Liver (tissue), 9 donors: ENCODE data around the gene LHFPL3. TPM values are rescaled to one million over a fixed set of nuclear protein-coding genes. Genes with fewer than 3 reads are reported as not detected.

Experiments used
- DNase-seq: peaks from one replicate; pipeline ENCODE4 v3.0.0-alpha.2; 2017; ENCODE audit warnings: low spot score
- H3K27ac ChIP-seq, 2 donors: one replicate each; pipeline ENCODE4 v1.7.0; 2013; ENCODE audit warnings: inconsistent platforms in 2 of 2, low read length in 2 of 2, control low read depth in 1 of 2, low read depth in 1 of 2, mild to moderate bottlenecking in 1 of 2
- H3K27me3 ChIP-seq, 4 donors: one replicate each; pipeline versions ENCODE4 v1.6.1 to v1.7.0; 2013; ENCODE audit warnings: low read length in 3 of 4, inconsistent platforms in 1 of 4, mild to moderate bottlenecking in 1 of 4, moderate library complexity in 1 of 4; ENCODE audit not compliant: control insufficient read depth in 4 of 4, insufficient read depth in 4 of 4
- H3K36me3 ChIP-seq, 4 donors: one replicate each; pipeline versions ENCODE4 v1.6.1 to v1.7.0; 2013; ENCODE audit warnings: low read length in 3 of 4, mild to moderate bottlenecking in 3 of 4, low read depth in 1 of 4, moderate library complexity in 1 of 4; ENCODE audit not compliant: control insufficient read depth in 4 of 4, insufficient read depth in 3 of 4
- H3K4me1 ChIP-seq, 4 donors: one replicate each; pipeline versions ENCODE4 v1.6.1 to v1.7.0; 2013; ENCODE audit warnings: low read length in 3 of 4, mild to moderate bottlenecking in 3 of 4, moderate library complexity in 1 of 4; ENCODE audit not compliant: control insufficient read depth in 4 of 4, insufficient read depth in 4 of 4
- H3K4me3 ChIP-seq, 3 donors: one replicate each; pipeline versions ENCODE4 v1.6.1 to v1.7.0; 2013; ENCODE audit warnings: low read length in 3 of 3, control low read depth in 1 of 3, low read depth in 1 of 3, mild to moderate bottlenecking in 1 of 3
- H3K9ac ChIP-seq, 2 donors: one replicate each; pipeline ENCODE4 v1.7.0; 2013; ENCODE audit warnings: low read length in 2 of 2, mild to moderate bottlenecking in 2 of 2, moderate library complexity in 2 of 2, control low read depth in 1 of 2, low read depth in 1 of 2
- H3K9me3 ChIP-seq, 4 donors: one replicate each; pipeline versions ENCODE4 v1.6.1 to v1.7.0; 2013; ENCODE audit warnings: low read length in 3 of 4; ENCODE audit not compliant: control insufficient read depth in 4 of 4
- EGR1 ChIP-seq, 2 donors: IDR thresholded peaks; 2 replicates each; pipeline ENCODE4 v1.6.1; 2016 to 2018; ENCODE audit warnings: antibody characterized with exemption in 2 of 2, low read depth in 2 of 2
- FOXA1 ChIP-seq: IDR thresholded peaks from 2 replicates; pipeline ENCODE4 v1.6.1; 2016; ENCODE audit warnings: antibody characterized with exemption
- GABPA ChIP-seq, 2 donors: IDR thresholded peaks in 1 of 2; conservative IDR thresholded peaks in 1 of 2; 2 replicates each; pipeline ENCODE4 v1.6.1; 2016; ENCODE audit warnings: antibody characterized with exemption in 2 of 2, mild to moderate bottlenecking in 1 of 2, moderate library complexity in 1 of 2
- HNF4A ChIP-seq, 2 donors: conservative IDR thresholded peaks; 2 replicates each; pipeline ENCODE4 v1.6.1; 2016; ENCODE audit warnings: antibody characterized with exemption in 2 of 2, mild to moderate bottlenecking in 2 of 2
- HNF4G ChIP-seq: IDR thresholded peaks from 2 replicates; pipeline ENCODE4 v1.6.1; 2016; ENCODE audit warnings: antibody characterized with exemption
- JUND ChIP-seq, 2 donors: IDR thresholded peaks; 2 replicates each; pipeline ENCODE4 v1.6.1; 2016; ENCODE audit warnings: antibody characterized with exemption in 2 of 2
- NR2F2 ChIP-seq: IDR thresholded peaks from 2 replicates; pipeline ENCODE4 v1.6.1; 2016; ENCODE audit warnings: antibody characterized with exemption
- RAD21 ChIP-seq, 2 donors: IDR thresholded peaks; 2 replicates each; pipeline ENCODE4 v1.6.1; 2016; ENCODE audit warnings: antibody characterized with exemption in 2 of 2, mild to moderate bottlenecking in 2 of 2
- RXRA ChIP-seq, 2 donors: IDR thresholded peaks; 2 replicates each; pipeline ENCODE4 v1.6.1; 2017 to 2018; ENCODE audit warnings: antibody characterized with exemption in 2 of 2, mild to moderate bottlenecking in 1 of 2
- TAF1 ChIP-seq: conservative IDR thresholded peaks from 2 replicates; pipeline ENCODE4 v1.6.1; 2016; ENCODE audit warnings: antibody characterized with exemption, mild to moderate bottlenecking
- YY1 ChIP-seq: IDR thresholded peaks from 2 replicates; pipeline ENCODE4 v1.6.1; 2016; ENCODE audit warnings: antibody characterized with exemption, mild to moderate bottlenecking
- WGBS: extraction: QIAGEN DNeasy Blood & Tissue Kit; methylation state at CpG from one replicate; pipeline ENCODE4 v1.1.7; 2013; 5-methylcytosine and 5-hydroxymethylcytosine counted together
- polyA plus RNA-seq, 2 donors: library from polyadenylated mRNA; stranded (reverse) in 1 of 2; unstranded in 1 of 2; fragments of 200-250 nt in 1 of 2; fragments of >200 nt in 1 of 2; fragmentation: Nextera tagmentation in 1 of 2; extraction: Ambion mirVana in 1 of 2; gene quantifications; one replicate each; pipeline versions ENCODE4 v1.2.1 to v1.2.3, GENCODE V29; 2013 to 2015
- total RNA-seq, 2 donors: library from RNA; depleted of rRNA; stranded (reverse); fragments of >200 nt; gene quantifications; one replicate each; pipeline ENCODE4 v1.2.3, GENCODE V29; 2014
- TF ChIP-seq, protein P1 (sequence below): IDR thresholded peaks from 2 replicates; pipeline ENCODE4 v1.6.1; 2016; ENCODE audit warnings: antibody characterized with exemption
- TF ChIP-seq, protein P2 (sequence below): IDR thresholded peaks from 2 replicates; pipeline ENCODE4 v1.6.1; 2016; ENCODE audit warnings: antibody characterized with exemption, mild to moderate bottlenecking
- TF ChIP-seq, protein P3 (sequence below): IDR thresholded peaks from 2 replicates; pipeline ENCODE4 v1.6.1; 2016; ENCODE audit warnings: antibody characterized with exemption
- TF ChIP-seq, protein P4 (sequence below): IDR thresholded peaks from 2 replicates; pipeline ENCODE4 v1.6.1; 2016; ENCODE audit warnings: antibody characterized with exemption
- donor health status: healthy.
- donor health status: healthy.
- donor health status: healthy.
- donor health status: healthy.
- donor health status: healthy.

Gene LHFPL3
- total and polyA plus RNA-seq, 4 donors: not detected

DNA sequence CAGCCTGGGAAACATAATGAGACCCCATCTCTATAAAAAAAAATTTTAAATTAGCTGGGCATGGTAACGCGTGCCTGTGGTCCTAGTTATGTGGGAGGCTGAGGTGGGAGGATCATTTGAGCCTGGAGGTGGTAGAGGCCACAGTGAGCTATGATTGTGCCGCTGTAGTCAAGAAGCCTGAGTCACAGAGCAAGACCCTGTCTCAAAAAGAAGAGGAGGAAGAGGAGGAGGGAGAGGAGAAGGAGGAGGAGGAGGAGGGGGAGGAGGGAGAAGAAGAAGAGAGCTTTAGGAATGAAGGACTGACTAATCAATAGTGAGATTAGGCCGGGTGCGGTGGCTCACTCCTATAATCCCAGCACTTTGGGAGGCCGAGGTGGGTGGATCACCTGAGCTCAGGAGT, 573.8 kb downstream of the LHFPL3 start:
- Histone ChIP-seq H3K4me3 (no peak overlapping the region), H3K27ac (no peak overlapping the region), H3K9ac (no peak overlapping the region), H3K36me3 (no peaks in the 10 kb centered on the region), H3K27me3 (no peaks in the 10 kb centered on the region), H3K4me1 (no peaks in the 10 kb centered on the region), H3K9me3 (no peaks in the 10 kb centered on the region)
- no peak for DNase-seq
- TF ChIP-seq GABPA (IDR thresholded peaks at IDR 0.05 in 1 of 2, conservative IDR thresholded peaks at IDR 0.05 in 1 of 2): no peak
- TF ChIP-seq TAF1: no peak
- TF ChIP-seq NR2F2: no peak
- WGBS: 93% methylated on average over 6 of the region's 6 CpGs

DNA sequence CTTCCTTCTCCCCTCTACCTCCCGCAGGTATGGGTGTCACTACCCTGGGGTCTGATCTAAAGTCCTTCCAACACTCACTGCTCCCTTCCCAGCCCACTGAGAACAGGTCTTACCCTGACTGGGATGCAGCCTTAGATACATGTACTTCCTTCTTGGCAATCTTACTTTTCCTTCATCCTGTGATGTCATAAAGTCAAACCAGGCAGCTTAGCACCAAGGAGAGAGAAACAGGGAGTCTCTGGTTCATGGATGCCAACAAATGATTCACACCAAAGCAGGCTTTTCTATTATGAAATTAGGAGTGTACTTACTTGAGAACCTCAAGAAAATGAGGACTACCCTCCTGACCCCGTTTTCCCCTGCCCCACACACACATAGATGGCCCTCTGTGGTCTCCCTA, 574.6 kb downstream of the LHFPL3 start:
- 86% methylated on average over 2 of the region's 2 CpGs for WGBS

DNA sequence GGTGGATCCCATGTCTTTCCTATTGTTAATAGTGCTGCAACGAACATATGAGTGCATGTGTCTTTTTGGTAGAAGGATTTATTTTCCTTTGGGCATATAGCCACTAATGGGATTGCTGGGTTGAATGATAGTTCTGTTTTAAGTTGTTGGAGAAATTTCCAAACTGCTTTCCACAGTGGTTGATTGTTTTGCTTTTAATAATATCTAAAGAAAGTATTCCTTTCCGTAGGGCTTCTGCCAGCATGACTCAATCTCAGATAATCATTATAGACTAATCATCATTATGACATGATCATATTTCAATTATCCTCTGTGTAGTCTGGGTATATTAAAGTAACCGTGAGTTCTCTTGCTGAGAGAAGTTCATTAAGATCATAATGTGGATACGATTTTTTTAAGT, 575.4 kb downstream of the LHFPL3 start:
- Histone ChIP-seq H3K4me1 (no peaks in the 10 kb centered on the region), H3K9ac (no peak overlapping the region), H3K36me3 (no peaks in the 10 kb centered on the region), H3K9me3 (no peaks in the 10 kb centered on the region), H3K27ac (no peak overlapping the region), H3K27me3 (no peaks in the 10 kb centered on the region), H3K4me3 (no peak overlapping the region)
- DNase-seq: no peak
- WGBS: 83% methylated on average over 4 of the region's 4 CpGs
- TF ChIP-seq, protein P1, sequence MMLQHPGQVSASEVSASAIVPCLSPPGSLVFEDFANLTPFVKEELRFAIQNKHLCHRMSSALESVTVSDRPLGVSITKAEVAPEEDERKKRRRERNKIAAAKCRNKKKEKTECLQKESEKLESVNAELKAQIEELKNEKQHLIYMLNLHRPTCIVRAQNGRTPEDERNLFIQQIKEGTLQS: no peak
- TF ChIP-seq HNF4A (conservative IDR thresholded peaks at IDR 0.05) (no peak), NR2F2 (no peak), GABPA (IDR thresholded peaks at IDR 0.05 in 1 of 2, conservative IDR thresholded peaks at IDR 0.05 in 1 of 2) (no peak), RAD21 (IDR thresholded peaks at IDR 0.05) (no peak), YY1 (no peak), FOXA1 (no peak), RXRA (IDR thresholded peaks at IDR 0.05) (no peak), HNF4G (no peak), JUND (IDR thresholded peaks at IDR 0.05) (no peak)
- TF ChIP-seq, protein P2, sequence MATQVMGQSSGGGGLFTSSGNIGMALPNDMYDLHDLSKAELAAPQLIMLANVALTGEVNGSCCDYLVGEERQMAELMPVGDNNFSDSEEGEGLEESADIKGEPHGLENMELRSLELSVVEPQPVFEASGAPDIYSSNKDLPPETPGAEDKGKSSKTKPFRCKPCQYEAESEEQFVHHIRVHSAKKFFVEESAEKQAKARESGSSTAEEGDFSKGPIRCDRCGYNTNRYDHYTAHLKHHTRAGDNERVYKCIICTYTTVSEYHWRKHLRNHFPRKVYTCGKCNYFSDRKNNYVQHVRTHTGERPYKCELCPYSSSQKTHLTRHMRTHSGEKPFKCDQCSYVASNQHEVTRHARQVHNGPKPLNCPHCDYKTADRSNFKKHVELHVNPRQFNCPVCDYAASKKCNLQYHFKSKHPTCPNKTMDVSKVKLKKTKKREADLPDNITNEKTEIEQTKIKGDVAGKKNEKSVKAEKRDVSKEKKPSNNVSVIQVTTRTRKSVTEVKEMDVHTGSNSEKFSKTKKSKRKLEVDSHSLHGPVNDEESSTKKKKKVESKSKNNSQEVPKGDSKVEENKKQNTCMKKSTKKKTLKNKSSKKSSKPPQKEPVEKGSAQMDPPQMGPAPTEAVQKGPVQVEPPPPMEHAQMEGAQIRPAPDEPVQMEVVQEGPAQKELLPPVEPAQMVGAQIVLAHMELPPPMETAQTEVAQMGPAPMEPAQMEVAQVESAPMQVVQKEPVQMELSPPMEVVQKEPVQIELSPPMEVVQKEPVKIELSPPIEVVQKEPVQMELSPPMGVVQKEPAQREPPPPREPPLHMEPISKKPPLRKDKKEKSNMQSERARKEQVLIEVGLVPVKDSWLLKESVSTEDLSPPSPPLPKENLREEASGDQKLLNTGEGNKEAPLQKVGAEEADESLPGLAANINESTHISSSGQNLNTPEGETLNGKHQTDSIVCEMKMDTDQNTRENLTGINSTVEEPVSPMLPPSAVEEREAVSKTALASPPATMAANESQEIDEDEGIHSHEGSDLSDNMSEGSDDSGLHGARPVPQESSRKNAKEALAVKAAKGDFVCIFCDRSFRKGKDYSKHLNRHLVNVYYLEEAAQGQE: no peak
- TF ChIP-seq, protein P3, sequence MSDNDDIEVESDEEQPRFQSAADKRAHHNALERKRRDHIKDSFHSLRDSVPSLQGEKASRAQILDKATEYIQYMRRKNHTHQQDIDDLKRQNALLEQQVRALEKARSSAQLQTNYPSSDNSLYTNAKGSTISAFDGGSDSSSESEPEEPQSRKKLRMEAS: no peak

More for the DNA sequence above, 574.6 kb downstream of the LHFPL3 start:
- Histone ChIP-seq H3K4me1 (no peaks in the 10 kb centered on the region), H3K27ac (no peak overlapping the region), H3K36me3 (no peaks in the 10 kb centered on the region), H3K4me3 (no peak overlapping the region), H3K9me3 (no peaks in the 10 kb centered on the region), H3K27me3 (no peaks in the 10 kb centered on the region), H3K9ac (no peak overlapping the region)
- no peak for TF ChIP-seq EGR1 (IDR thresholded peaks at IDR 0.05; ENCODE audit: low read depth in 2 of 2)
- no peak for TF ChIP-seq YY1
- TF ChIP-seq, protein P2: no peak
- TF ChIP-seq, protein P4, sequence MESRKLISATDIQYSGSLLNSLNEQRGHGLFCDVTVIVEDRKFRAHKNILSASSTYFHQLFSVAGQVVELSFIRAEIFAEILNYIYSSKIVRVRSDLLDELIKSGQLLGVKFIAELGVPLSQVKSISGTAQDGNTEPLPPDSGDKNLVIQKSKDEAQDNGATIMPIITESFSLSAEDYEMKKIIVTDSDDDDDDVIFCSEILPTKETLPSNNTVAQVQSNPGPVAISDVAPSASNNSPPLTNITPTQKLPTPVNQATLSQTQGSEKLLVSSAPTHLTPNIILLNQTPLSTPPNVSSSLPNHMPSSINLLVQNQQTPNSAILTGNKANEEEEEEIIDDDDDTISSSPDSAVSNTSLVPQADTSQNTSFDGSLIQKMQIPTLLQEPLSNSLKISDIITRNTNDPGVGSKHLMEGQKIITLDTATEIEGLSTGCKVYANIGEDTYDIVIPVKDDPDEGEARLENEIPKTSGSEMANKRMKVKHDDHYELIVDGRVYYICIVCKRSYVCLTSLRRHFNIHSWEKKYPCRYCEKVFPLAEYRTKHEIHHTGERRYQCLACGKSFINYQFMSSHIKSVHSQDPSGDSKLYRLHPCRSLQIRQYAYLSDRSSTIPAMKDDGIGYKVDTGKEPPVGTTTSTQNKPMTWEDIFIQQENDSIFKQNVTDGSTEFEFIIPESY: no peak
- TF ChIP-seq JUND (IDR thresholded peaks at IDR 0.05): no peak
- no peak for TF ChIP-seq HNF4G
- no peak for DNase-seq
